Measurements from ENCODE around the gene ADIPOQ.
A peak's percentile ranks its signal among the peaks of the same experiment; 100 is the strongest.

ADIPOQ gene

DNA sequence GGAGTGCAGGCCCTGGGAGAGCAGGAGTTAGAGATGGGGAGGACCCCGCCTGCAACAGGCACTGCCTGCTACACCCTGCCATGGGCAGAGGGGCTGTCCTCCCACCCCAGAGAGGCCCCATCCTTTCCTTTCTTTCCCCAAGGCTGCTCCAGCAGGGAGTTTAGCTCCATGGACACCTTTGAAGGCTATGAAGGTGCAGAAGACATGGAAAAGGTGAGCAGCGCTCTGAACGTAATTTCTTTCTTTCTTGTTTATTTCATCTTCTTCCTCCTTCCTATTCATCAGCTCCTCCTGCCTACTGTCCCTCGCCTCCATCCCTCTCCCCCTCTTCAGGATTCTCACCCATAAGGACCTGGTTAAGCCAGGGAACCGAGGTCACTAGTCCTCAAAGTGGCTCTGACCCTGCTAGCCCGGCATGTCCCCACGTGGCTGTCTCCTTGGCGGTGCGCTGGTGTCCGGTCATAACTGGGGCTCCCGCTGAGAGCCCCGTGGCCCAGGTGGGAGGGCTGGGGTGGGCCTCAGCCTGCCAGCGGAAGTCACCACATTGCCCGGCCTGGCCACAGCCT, 16.0 kb upstream of the ADIPOQ start:
- Histone ChIP-seq H2AFZ (ENCODE audit: low read length) (no peak overlapping the region), H3F3A (ENCODE audit: insufficient read depth, low read length) (no peaks in the 10 kb centered on the region), H3K4me3 (ENCODE audit: low read depth, low read length, poor library complexity, severe bottlenecking) (peak overlapping the region; percentile 70), H3K9me2 (ENCODE audit: low read depth, low read length) (no peaks in the 10 kb centered on the region), H3K27me3 (ENCODE audit: insufficient read depth, low read length) (peaks cover 13% of the 10 kb centered on the region), H3K9me3 (ENCODE audit: low read length) (no peaks in the 10 kb centered on the region), H3K9ac (ENCODE audit: low read length) (peak overlapping the region; percentile 88), H3K36me3 (ENCODE audit: insufficient read depth, low read length) (no peaks in the 10 kb centered on the region; the same call in 1 of the 2 replicates), H3K4me1 (ENCODE audit: insufficient read depth, low read length, severe bottlenecking) (peaks cover 38% of the 10 kb centered on the region), H3K79me2 (ENCODE audit: insufficient read depth, low read length) (no peaks in the 10 kb centered on the region), H4K20me1 (ENCODE audit: insufficient read depth, low read length) (no peaks in the 10 kb centered on the region), H3K27ac (ENCODE audit: low read depth, low read length, poor library complexity, severe bottlenecking) (no peak overlapping the region), H3K4me2 (ENCODE audit: low read length) (peak overlapping the region; percentile 92)
- TF ChIP-seq, protein P1, sequence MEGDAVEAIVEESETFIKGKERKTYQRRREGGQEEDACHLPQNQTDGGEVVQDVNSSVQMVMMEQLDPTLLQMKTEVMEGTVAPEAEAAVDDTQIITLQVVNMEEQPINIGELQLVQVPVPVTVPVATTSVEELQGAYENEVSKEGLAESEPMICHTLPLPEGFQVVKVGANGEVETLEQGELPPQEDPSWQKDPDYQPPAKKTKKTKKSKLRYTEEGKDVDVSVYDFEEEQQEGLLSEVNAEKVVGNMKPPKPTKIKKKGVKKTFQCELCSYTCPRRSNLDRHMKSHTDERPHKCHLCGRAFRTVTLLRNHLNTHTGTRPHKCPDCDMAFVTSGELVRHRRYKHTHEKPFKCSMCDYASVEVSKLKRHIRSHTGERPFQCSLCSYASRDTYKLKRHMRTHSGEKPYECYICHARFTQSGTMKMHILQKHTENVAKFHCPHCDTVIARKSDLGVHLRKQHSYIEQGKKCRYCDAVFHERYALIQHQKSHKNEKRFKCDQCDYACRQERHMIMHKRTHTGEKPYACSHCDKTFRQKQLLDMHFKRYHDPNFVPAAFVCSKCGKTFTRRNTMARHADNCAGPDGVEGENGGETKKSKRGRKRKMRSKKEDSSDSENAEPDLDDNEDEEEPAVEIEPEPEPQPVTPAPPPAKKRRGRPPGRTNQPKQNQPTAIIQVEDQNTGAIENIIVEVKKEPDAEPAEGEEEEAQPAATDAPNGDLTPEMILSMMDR (IDR thresholded peaks at IDR 0.05; ENCODE audit: low read length), result no peak
- no peak for TF ChIP-seq EZH2 (IDR thresholded peaks at IDR 0.05; ENCODE audit: borderline replicate concordance, low read length)

- Histone ChIP-seq H3K9me2 (ENCODE audit: low read depth, low read length) (no peaks in the 10 kb centered on the region), H3K79me2 (ENCODE audit: insufficient read depth, low read length) (no peaks in the 10 kb centered on the region), H3F3A (ENCODE audit: insufficient read depth, low read length) (no peaks in the 10 kb centered on the region), H4K20me1 (ENCODE audit: insufficient read depth, low read length) (no peaks in the 10 kb centered on the region), H3K36me3 (ENCODE audit: insufficient read depth, low read length) (no peaks in the 10 kb centered on the region; the same call in 1 of the 2 replicates), H3K27ac (ENCODE audit: low read depth, low read length, poor library complexity, severe bottlenecking) (no peak overlapping the region), H3K9ac (ENCODE audit: low read length) (peak overlapping the region; percentile 88), H3K27me3 (ENCODE audit: insufficient read depth, low read length) (peaks cover 13% of the 10 kb centered on the region), H3K4me3 (ENCODE audit: low read depth, low read length, poor library complexity, severe bottlenecking) (peak overlapping the region; percentile 70), H3K9me3 (ENCODE audit: low read length) (no peaks in the 10 kb centered on the region), H3K4me1 (ENCODE audit: insufficient read depth, low read length, severe bottlenecking) (peaks cover 34% of the 10 kb centered on the region), H2AFZ (ENCODE audit: low read length) (no peak overlapping the region), H3K4me2 (ENCODE audit: low read length) (peak overlapping the region; percentile 92)
- no peak for TF ChIP-seq EZH2 (IDR thresholded peaks at IDR 0.05; ENCODE audit: borderline replicate concordance, low read length)
- TF ChIP-seq, protein P1 (IDR thresholded peaks at IDR 0.05; ENCODE audit: low read length), result no peak
Observed at GRCh38 chr3:186826976-186827857, 15.3 kb upstream of the ADIPOQ start.

DNA sequence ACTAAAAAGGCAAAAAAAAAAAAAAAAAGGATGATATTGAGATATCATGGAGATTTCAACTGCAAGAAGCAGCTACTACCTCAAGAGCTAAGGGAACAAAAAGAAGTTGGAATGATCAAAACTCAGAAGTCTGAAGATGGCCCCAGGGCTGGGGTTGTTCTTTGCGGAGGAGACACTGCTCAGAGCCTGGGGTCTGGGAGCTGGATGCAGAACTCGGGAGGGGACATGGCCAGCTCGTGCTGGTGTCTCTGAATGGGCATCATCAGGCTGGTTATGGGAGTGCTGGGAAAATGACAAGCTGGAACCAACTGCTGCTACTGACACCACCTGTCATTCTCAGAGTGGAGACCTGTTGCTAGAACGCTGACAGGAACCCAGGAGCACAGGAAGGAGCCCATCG, 14.2 kb upstream of the ADIPOQ start:
- Histone ChIP-seq H2AFZ (ENCODE audit: low read length) (no peak overlapping the region), H3K4me3 (ENCODE audit: low read depth, low read length, poor library complexity, severe bottlenecking) (no peak overlapping the region), H3K4me2 (ENCODE audit: low read length) (no peak overlapping the region), H3K27me3 (ENCODE audit: insufficient read depth, low read length) (peaks cover 13% of the 10 kb centered on the region), H3K27ac (ENCODE audit: low read depth, low read length, poor library complexity, severe bottlenecking) (no peak overlapping the region), H3K79me2 (ENCODE audit: insufficient read depth, low read length) (no peaks in the 10 kb centered on the region), H3K9me3 (ENCODE audit: low read length) (no peaks in the 10 kb centered on the region), H3K4me1 (ENCODE audit: insufficient read depth, low read length, severe bottlenecking) (peaks cover 34% of the 10 kb centered on the region), H4K20me1 (ENCODE audit: insufficient read depth, low read length) (no peaks in the 10 kb centered on the region), H3F3A (ENCODE audit: insufficient read depth, low read length) (no peaks in the 10 kb centered on the region), H3K36me3 (ENCODE audit: insufficient read depth, low read length) (no peaks in the 10 kb centered on the region; the same call in 1 of the 2 replicates), H3K9ac (ENCODE audit: low read length) (no peak overlapping the region), H3K9me2 (ENCODE audit: low read depth, low read length) (no peaks in the 10 kb centered on the region)
- no peak for TF ChIP-seq EZH2 (IDR thresholded peaks at IDR 0.05; ENCODE audit: borderline replicate concordance, low read length)
- TF ChIP-seq, protein P1 (IDR thresholded peaks at IDR 0.05; ENCODE audit: low read length), result no peak

Measured in OCI-LY1 (cell line).